AG10803 (cell line): ENCODE results near the gene TEX38.

Source experiments
- DNase-seq: peaks from one replicate; pipeline ENCODE4 v3.0.0; 2010; ENCODE audit warnings: low read depth
- H3K4me3 ChIP-seq: 2 replicates; pipeline ENCODE4 v1.5.1; 2011; ENCODE audit warnings: mild to moderate bottlenecking, low read length, control low read depth
- CTCF ChIP-seq: conservative IDR thresholded peaks from 2 replicates; pipeline ENCODE4 v1.5.1; 2011; ENCODE audit warnings: mild to moderate bottlenecking, low read length, control low read depth, inconsistent platforms

The TEX38 gene

GRCh38 chr1:46667782-46668760 lies 3.6 kb upstream of the TEX38 start, which contains the start of gene ATPAF1:
Gene ATPAF1, minus strand, starts transcription at chr1:46668364. Its CDS starts 42 bp downstream, at chr1:46668322.
- no peak for TF ChIP-seq CTCF
- peak within 1 kb of the TSS; percentile 71 for H3K4me3 ChIP-seq
- DNase-seq = peak; percentile 75

GRCh38 chr1:46670134-46670533 lies 1.5 kb upstream of the TEX38 start:
- no peak for DNase-seq
- no peak for TF ChIP-seq CTCF

GRCh38 chr1:46672696-46673095 lies 1.0 kb downstream of the TEX38 start:
- TF ChIP-seq CTCF = no peak
- no peak for DNase-seq
- no peak overlapping the region for H3K4me3 ChIP-seq

More at GRCh38 chr1:46670134-46670533, 1.5 kb upstream of the TEX38 start:
- H3K4me3 ChIP-seq = no peak overlapping the region

GRCh38 chr1:46673749-46674182 lies 2.1 kb downstream of the TEX38 start:
- no peak overlapping the region for H3K4me3 ChIP-seq
- DNase-seq = no peak
- TF ChIP-seq CTCF = no peak

GRCh38 chr1:46675549-46676314 lies 4.1 kb downstream of the TEX38 start:
- TF ChIP-seq CTCF = no peak
- no peak for DNase-seq
- H3K4me3 ChIP-seq = no peak overlapping the region

GRCh38 chr1:46676531-46676930 lies 4.9 kb downstream of the TEX38 start:
- no peak overlapping the region for H3K4me3 ChIP-seq
- no peak for DNase-seq
- no peak for TF ChIP-seq CTCF
